Measurements from ENCODE around the gene OSGIN1. TPM values are rescaled to one million over a fixed set of nuclear protein-coding genes. Genes with fewer than 3 reads are reported as not detected.

The OSGIN1 gene
- total and polyA plus RNA-seq, 2 of the 8 experiments (the other 6 are each of a cell fraction or from before 2014, with no cell fraction given): 0.58 to 0.76 TPM

DNA sequence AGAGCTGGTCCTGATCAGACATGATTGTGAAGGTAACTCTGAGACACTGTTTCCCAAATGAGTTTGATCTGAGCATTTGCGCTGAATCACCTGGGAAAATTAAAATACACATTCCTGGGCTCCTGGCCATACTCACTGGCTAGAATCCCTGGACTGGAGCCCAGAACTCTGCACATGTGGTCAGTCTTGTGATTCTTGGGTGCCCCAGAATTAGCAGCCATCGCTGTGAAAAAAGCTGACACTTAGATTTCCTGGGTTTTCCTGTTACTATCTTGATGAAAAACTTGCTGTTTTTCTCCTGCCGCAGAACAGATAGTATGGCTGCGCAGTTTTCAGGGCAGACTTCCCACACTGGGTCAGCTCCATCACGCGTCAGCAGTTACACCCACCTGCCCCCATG is 39.6 kb downstream of the OSGIN1 start:
- CTCF ChIA-PET (ENCODE audit: partially characterized antibody): interaction anchor here (0.6 to 6.0 kb wide), 8 partner anchors 9 to 184 kb away, joined by 3 to 42 read pairs (median 6); no protein-coding TSS in a partner anchor
- H3K4me1 ChIP-seq (replicated peaks in 1 of 4; ENCODE audit: control insufficient read depth in 3 of 4, insufficient read depth in 4 of 4, low read length in 3 of 4): peaks cover 2 to 12% (median 7%) of the 10 kb centered on the region in 4 experiments; a peak in 4 of 7 replicates
- no peaks in the 10 kb centered on the region for H3K79me2 ChIP-seq (ENCODE audit: control insufficient read depth in 1 of 2, insufficient read depth in 2 of 2, low read length in 2 of 2)
- no peak for TF ChIP-seq POLR2AphosphoS5 (IDR thresholded peaks at IDR 0.05; ENCODE audit: low read depth, low read length)
- no peak for TF ChIP-seq BACH1 (IDR thresholded peaks at IDR 0.05; ENCODE audit: low read length)
- TF ChIP-seq FOSL1 (IDR thresholded peaks at IDR 0.05; ENCODE audit: insufficient read depth, low read depth, low read length): no peak
- no peak for TF ChIP-seq RNF2 (IDR thresholded peaks at IDR 0.05; ENCODE audit: borderline replicate concordance, low read depth, low read length, missing control alignments, poor library complexity, severe bottlenecking)
- TF ChIP-seq HDAC2 (IDR thresholded peaks at IDR 0.05; ENCODE audit: borderline replicate concordance in 1 of 2, low read depth in 2 of 2, low read length in 2 of 2): no peak
- TF ChIP-seq, protein P1, sequence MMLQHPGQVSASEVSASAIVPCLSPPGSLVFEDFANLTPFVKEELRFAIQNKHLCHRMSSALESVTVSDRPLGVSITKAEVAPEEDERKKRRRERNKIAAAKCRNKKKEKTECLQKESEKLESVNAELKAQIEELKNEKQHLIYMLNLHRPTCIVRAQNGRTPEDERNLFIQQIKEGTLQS (IDR thresholded peaks at IDR 0.05; ENCODE audit: insufficient read depth, low read depth, low read length): no peak
- no peak for TF ChIP-seq ASH2L (IDR thresholded peaks at IDR 0.05; ENCODE audit: low read length)

More for the DNA sequence above, 39.6 kb downstream of the OSGIN1 start:
- Histone ChIP-seq H4K8ac (ENCODE audit: extremely low read depth, insufficient read depth, low read length) (no peak overlapping the region), H4K20me1 (replicated peaks in 1 of 2; ENCODE audit: control insufficient read depth in 1 of 2, insufficient read depth in 2 of 2, low read length in 2 of 2) (peaks cover 0 to 2% of the 10 kb centered on the region in 2 experiments), H3K36me3 (ENCODE audit: control insufficient read depth in 2 of 4, insufficient read depth in 4 of 4, low read length in 3 of 4) (no peaks in the 10 kb centered on the region; a peak in 1 of 8 replicates), H3K23me2 (ENCODE audit: low read depth, low read length) (no peaks in the 10 kb centered on the region), H2BK20ac (ENCODE audit: low read length) (no peak overlapping the region), H3K9ac (replicated peaks in 1 of 4; ENCODE audit: extremely low read depth in 1 of 4, low read depth in 3 of 4, low read length in 3 of 4) (no peak overlapping the region), H3K14ac (ENCODE audit: insufficient read length) (no peak overlapping the region), H3K23ac (ENCODE audit: insufficient read length) (no peak overlapping the region), H2BK120ac (replicated peaks; ENCODE audit: low read depth, low read length) (no peak overlapping the region), H3K27ac (ENCODE audit: low read depth, low read length) (no peak overlapping the region), H3K4ac (replicated peaks; ENCODE audit: insufficient read length, low read depth, low read length) (no peak overlapping the region), H3K4me3 (ENCODE audit: extremely low read depth in 1 of 4, insufficient read depth in 2 of 4, low read depth in 3 of 4, low read length in 4 of 4) (no peak overlapping the region), H3K56ac (replicated peaks; ENCODE audit: insufficient read length, low read depth, low read length) (no peak overlapping the region), H2BK15ac (ENCODE audit: low read length) (no peak overlapping the region), H4K91ac (replicated peaks; ENCODE audit: insufficient read length, low read length) (no peak overlapping the region), H3K4me2 (ENCODE audit: insufficient read depth in 1 of 2, low read depth in 2 of 2, low read length in 2 of 2) (no peak overlapping the region), H2BK12ac (ENCODE audit: low read depth, low read length) (no peak overlapping the region), H2AK5ac (ENCODE audit: low read depth, low read length) (no peak overlapping the region), H2AFZ (ENCODE audit: low read length) (no peak overlapping the region), H3K9me3 (ENCODE audit: insufficient read depth in 2 of 2, low read depth in 1 of 2, low read length in 1 of 2) (no peaks in the 10 kb centered on the region; a peak in 1 of 4 replicates), H3K27me3 (replicated peaks in 1 of 4; ENCODE audit: control insufficient read depth in 3 of 4, extremely low read depth in 1 of 4, insufficient read depth in 3 of 4, low read length in 3 of 4) (no peaks in the 10 kb centered on the region), H3K79me1 (ENCODE audit: low read depth, low read length) (no peaks in the 10 kb centered on the region), H3K18ac (ENCODE audit: extremely low read depth, low read length) (no peak overlapping the region), H2BK5ac (ENCODE audit: low read depth, low read length) (no peak overlapping the region), H4K5ac (ENCODE audit: insufficient read length, low read depth, low read length) (no peak overlapping the region)
- POLR2A ChIA-PET (ENCODE audit: partially characterized antibody): no interaction called here
- FAIRE-seq: no peak
- 90% methylated on average over 6 of the region's 6 CpGs; no CpG with 5 or more reads in 1 of the 2 experiments for WGBS, 2 experiments (ENCODE audit: extremely low coverage in 1 of 2, insufficient coverage in 1 of 2, insufficient read length in 1 of 2, insufficient replicate concordance in 2 of 2, low coverage in 1 of 2, low lambda C conversion rate in 2 of 2, missing lambda C conversion rate in 1 of 2)
- no peak for DNase-seq (ENCODE audit: low read depth in 1 of 2, low spot score in 2 of 2)

Data from H1 (cell line).